ENCODE data around the gene AGO3.

AGO3 gene

DNA sequence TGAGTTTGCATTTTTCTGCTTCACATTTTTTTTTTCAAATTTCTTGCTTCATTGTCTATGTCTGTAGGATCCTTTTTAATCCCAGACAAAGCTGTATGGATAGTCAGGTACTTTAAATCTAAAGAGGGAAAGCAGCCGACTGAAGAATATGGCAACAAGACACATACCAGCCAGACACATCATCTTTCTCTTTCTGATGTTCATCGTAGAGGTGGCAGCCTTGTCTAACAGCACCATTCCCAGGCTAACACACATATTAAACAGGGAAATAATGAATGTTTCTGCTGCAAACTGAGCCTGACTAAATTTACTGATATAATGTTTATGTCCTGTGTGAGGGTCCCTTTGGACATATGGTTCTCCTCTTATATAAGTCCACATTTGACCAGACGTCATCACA, 149.3 kb downstream of the AGO3 start:
- no peak for DNase-seq
- H3K4ac ChIP-seq (ENCODE audit: low read depth, low read length) = no peak overlapping the region
- H3K56ac ChIP-seq (ENCODE audit: low read length) = no peak overlapping the region
- no peak overlapping the region for H2BK5ac ChIP-seq (ENCODE audit: low read length)
- no peaks in the 10 kb centered on the region for H3K79me2 ChIP-seq (ENCODE audit: control insufficient read depth, insufficient read depth, low read length)
- no peak overlapping the region for H3K4me2 ChIP-seq (ENCODE audit: low read length)
- no peak overlapping the region for H4K8ac ChIP-seq (ENCODE audit: low read depth, low read length)
- no peaks in the 10 kb centered on the region for H3K27me3 ChIP-seq (ENCODE audit: insufficient read depth, low read length, poor library complexity)
- H3K79me1 ChIP-seq (ENCODE audit: low read length) = no peaks in the 10 kb centered on the region
- no peak overlapping the region for H4K5ac ChIP-seq (ENCODE audit: low read length)
- no peak overlapping the region for H3K18ac ChIP-seq (ENCODE audit: low read length)
- H2BK120ac ChIP-seq (ENCODE audit: low read depth, low read length) = no peak overlapping the region
- no peak overlapping the region for H3K27ac ChIP-seq (ENCODE audit: low read depth, low read length)
- H3K4me1 ChIP-seq (ENCODE audit: control insufficient read depth, low read depth, low read length) = peaks cover 2% of the 10 kb centered on the region
- no peak overlapping the region for H3K23ac ChIP-seq (ENCODE audit: low read length)
- H3K9ac ChIP-seq (ENCODE audit: low read length) = no peak overlapping the region
- H2BK15ac ChIP-seq (replicated peaks; ENCODE audit: low read depth) = no peak overlapping the region
- H3K36me3 ChIP-seq (ENCODE audit: control insufficient read depth, insufficient read depth, low read length) = no peaks in the 10 kb centered on the region
- no peak overlapping the region for H2AK5ac ChIP-seq (ENCODE audit: low read length)
- no peak overlapping the region for H3K4me3 ChIP-seq (ENCODE audit: low read length)
- no CpG with 5 or more reads among the region's 3 CpGs for WGBS (ENCODE audit: extremely low coverage, insufficient coverage, low lambda C conversion rate)

DNA sequence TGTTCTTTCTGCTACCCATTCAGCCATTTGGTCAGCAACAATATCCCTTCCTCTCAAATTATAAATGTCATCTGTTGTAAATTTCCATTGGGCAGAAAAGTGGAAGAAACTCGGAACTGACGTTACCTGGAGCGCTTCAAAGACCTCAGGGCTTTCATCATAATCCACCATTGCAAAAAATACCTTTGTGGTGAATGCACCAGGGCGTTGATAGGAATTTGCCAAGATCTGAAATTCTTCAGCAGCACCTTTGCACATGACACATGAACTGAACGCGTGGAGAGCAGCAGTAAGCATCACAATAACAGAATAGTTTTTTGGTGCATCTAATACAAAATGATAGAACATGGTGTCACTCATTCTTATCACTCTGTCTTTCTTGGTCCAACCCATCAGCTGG, 149.9 kb downstream of the AGO3 start:
- H3K18ac ChIP-seq (ENCODE audit: low read length) = no peak overlapping the region
- no peak overlapping the region for H3K4me3 ChIP-seq (ENCODE audit: low read length)
- H2BK120ac ChIP-seq (ENCODE audit: low read depth, low read length) = no peak overlapping the region
- no peaks in the 10 kb centered on the region for H3K36me3 ChIP-seq (ENCODE audit: control insufficient read depth, insufficient read depth, low read length)
- H3K4me2 ChIP-seq (ENCODE audit: low read length) = no peak overlapping the region
- no CpG with 5 or more reads among the region's 6 CpGs for WGBS (ENCODE audit: extremely low coverage, insufficient coverage, low lambda C conversion rate)
- H4K8ac ChIP-seq (ENCODE audit: low read depth, low read length) = no peak overlapping the region
- no peak for DNase-seq
- peaks cover 2% of the 10 kb centered on the region for H3K4me1 ChIP-seq (ENCODE audit: control insufficient read depth, low read depth, low read length)
- H3K27ac ChIP-seq (ENCODE audit: low read depth, low read length) = no peak overlapping the region
- no peak overlapping the region for H3K4ac ChIP-seq (ENCODE audit: low read depth, low read length)
- no peak overlapping the region for H3K56ac ChIP-seq (ENCODE audit: low read length)
- H2AK5ac ChIP-seq (ENCODE audit: low read length) = no peak overlapping the region
- H2BK15ac ChIP-seq (replicated peaks; ENCODE audit: low read depth) = no peak overlapping the region
- H2BK5ac ChIP-seq (ENCODE audit: low read length) = no peak overlapping the region
- no peaks in the 10 kb centered on the region for H3K27me3 ChIP-seq (ENCODE audit: insufficient read depth, low read length, poor library complexity)
- H3K23ac ChIP-seq (ENCODE audit: low read length) = no peak overlapping the region
- H3K9ac ChIP-seq (ENCODE audit: low read length) = no peak overlapping the region
- no peaks in the 10 kb centered on the region for H3K79me2 ChIP-seq (ENCODE audit: control insufficient read depth, insufficient read depth, low read length)
- H4K5ac ChIP-seq (ENCODE audit: low read length) = no peak overlapping the region
- H3K79me1 ChIP-seq (ENCODE audit: low read length) = no peaks in the 10 kb centered on the region

DNA sequence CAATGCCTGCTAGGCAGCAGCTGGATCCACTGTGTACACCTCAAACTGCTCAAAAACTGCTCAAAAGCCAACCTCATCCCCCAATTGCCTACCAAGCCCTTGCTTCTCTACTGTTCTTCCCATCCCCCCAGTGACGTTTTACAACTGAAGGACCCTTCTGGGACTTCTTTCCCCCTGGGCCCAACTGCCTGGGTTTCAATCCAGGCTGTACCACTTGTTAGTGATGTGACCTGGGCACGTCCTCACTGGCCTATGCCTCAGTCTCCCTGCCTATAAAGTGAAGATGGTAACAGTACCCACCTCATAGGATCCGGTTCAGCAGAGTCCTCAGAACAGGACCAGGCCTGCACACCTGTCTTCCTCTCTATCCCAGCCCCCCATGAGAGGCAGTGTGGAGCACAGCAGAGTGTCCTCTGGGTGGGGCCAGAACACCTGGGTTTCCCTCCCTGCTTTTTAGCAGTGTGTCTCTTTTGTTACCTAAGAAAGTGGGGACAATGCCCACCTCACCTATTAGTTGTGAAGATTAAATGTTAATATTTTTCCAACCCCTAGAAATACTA, 151.1 kb downstream of the AGO3 start:
- Histone ChIP-seq H3K4me3 (ENCODE audit: low read length) (no peak overlapping the region), H3K23ac (ENCODE audit: low read length) (no peak overlapping the region), H3K4ac (ENCODE audit: low read depth, low read length) (no peak overlapping the region), H3K27me3 (ENCODE audit: insufficient read depth, low read length, poor library complexity) (no peaks in the 10 kb centered on the region), H3K4me1 (ENCODE audit: control insufficient read depth, low read depth, low read length) (peaks cover 2% of the 10 kb centered on the region), H2BK15ac (replicated peaks; ENCODE audit: low read depth) (no peak overlapping the region), H3K18ac (ENCODE audit: low read length) (no peak overlapping the region), H3K27ac (ENCODE audit: low read depth, low read length) (no peak overlapping the region), H4K8ac (ENCODE audit: low read depth, low read length) (no peak overlapping the region), H2BK120ac (ENCODE audit: low read depth, low read length) (no peak overlapping the region), H3K79me2 (ENCODE audit: control insufficient read depth, insufficient read depth, low read length) (no peaks in the 10 kb centered on the region), H3K79me1 (ENCODE audit: low read length) (no peaks in the 10 kb centered on the region), H2AK5ac (ENCODE audit: low read length) (no peak overlapping the region), H3K9ac (ENCODE audit: low read length) (no peak overlapping the region), H3K56ac (ENCODE audit: low read length) (no peak overlapping the region), H3K4me2 (ENCODE audit: low read length) (no peak overlapping the region), H3K36me3 (ENCODE audit: control insufficient read depth, insufficient read depth, low read length) (no peaks in the 10 kb centered on the region), H2BK5ac (ENCODE audit: low read length) (no peak overlapping the region), H4K5ac (ENCODE audit: low read length) (no peak overlapping the region)
- no peak for DNase-seq
- WGBS (ENCODE audit: extremely low coverage, insufficient coverage, low lambda C conversion rate) = no CpG with 5 or more reads among the region's 3 CpGs

DNA sequence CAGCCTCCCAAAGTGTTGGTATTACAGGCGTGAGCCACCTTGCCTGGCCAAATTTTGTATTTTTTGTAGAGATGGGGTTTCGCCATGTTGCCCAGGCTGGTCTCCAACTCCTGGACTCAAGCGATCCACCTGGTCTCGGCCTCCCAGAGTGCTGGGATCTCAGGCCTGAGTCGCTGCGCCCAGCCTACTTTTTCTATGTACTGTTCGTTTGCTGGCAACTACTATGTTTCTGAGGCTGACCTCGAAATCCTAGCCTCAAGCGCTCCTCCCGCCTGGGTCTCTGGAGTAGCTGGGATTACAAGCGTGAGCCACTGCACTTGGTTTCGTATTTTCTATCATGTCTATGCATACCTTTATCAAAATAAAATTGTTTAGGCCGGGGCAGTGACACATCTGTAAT, 152.3 kb downstream of the AGO3 start:
- Histone ChIP-seq H3K79me1 (ENCODE audit: low read length) (no peaks in the 10 kb centered on the region), H4K8ac (ENCODE audit: low read depth, low read length) (no peak overlapping the region), H3K4me2 (ENCODE audit: low read length) (no peak overlapping the region), H3K4ac (ENCODE audit: low read depth, low read length) (no peak overlapping the region), H3K36me3 (ENCODE audit: control insufficient read depth, insufficient read depth, low read length) (no peaks in the 10 kb centered on the region), H3K4me3 (ENCODE audit: low read length) (no peak overlapping the region), H2BK120ac (ENCODE audit: low read depth, low read length) (no peak overlapping the region), H3K79me2 (ENCODE audit: control insufficient read depth, insufficient read depth, low read length) (no peaks in the 10 kb centered on the region), H2BK5ac (ENCODE audit: low read length) (no peak overlapping the region), H2AK5ac (ENCODE audit: low read length) (no peak overlapping the region), H2BK15ac (replicated peaks; ENCODE audit: low read depth) (no peak overlapping the region), H4K5ac (ENCODE audit: low read length) (no peak overlapping the region), H3K18ac (ENCODE audit: low read length) (no peak overlapping the region), H3K9ac (ENCODE audit: low read length) (no peak overlapping the region), H3K27ac (ENCODE audit: low read depth, low read length) (no peak overlapping the region), H3K56ac (ENCODE audit: low read length) (no peak overlapping the region), H3K4me1 (ENCODE audit: control insufficient read depth, low read depth, low read length) (peaks cover 4% of the 10 kb centered on the region), H3K23ac (ENCODE audit: low read length) (no peak overlapping the region), H3K27me3 (ENCODE audit: insufficient read depth, low read length, poor library complexity) (no peaks in the 10 kb centered on the region)
- WGBS (ENCODE audit: extremely low coverage, insufficient coverage, low lambda C conversion rate) = no CpG with 5 or more reads among the region's 13 CpGs
- DNase-seq = no peak

DNA sequence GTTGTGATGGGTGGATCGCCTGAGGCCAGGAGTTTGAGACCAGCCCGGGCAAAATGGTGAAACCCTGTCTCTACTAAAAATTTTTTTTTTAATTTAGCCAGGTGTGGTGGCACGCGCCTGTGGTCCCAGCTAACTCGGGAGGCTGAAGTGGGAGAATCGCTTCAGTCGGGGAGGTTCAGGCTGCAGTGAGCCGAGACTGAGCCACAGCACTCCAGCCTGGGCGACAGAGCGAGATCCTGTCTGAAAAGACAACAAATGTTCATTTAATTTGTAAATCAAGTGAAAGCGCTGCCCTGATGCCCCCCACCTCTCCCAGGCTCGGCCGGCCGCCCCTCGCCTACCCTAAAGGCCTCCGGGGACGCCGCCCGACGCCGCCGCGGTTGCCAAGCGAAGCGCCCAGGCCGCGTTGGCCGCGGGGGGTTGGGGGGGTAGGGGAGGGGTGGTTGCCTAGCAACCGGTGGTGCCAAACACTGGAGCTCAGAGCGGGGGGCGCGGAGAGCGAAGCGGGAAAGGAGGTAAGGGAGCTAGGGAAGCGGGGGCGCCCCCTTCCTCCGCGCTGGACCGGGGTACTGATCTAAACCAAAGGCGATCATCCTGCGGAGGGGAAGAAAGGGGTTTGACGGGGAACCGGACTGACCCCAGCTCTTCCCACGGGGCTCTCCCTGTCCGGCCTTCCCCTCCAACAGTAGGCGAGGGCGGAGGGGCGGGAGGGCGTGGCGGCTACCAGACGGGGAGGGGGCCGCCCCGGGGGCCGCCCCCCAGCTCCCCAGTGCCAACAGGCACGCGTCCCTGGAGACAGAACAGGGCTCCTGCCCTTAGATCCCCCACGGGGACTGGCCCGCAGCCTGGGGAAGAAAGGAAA, 153.0 kb downstream of the AGO3 start, which contains the start of gene TEKT2:
TEKT2 (plus strand) TSS at position 460 of the 862 bp plus-strand sequence. CDS start 828 bp downstream, outside the sequence.
- H2BK5ac ChIP-seq (ENCODE audit: low read length) = no peak within 1 kb of the TSS
- H3K27ac ChIP-seq (ENCODE audit: low read depth, low read length) = no peak within 1 kb of the TSS
- peak within 1 kb of the TSS; percentile 74 for H3K56ac ChIP-seq (ENCODE audit: low read length)
- H3K4me3 ChIP-seq (ENCODE audit: low read length) = peak within 1 kb of the TSS; percentile 54
- H2BK120ac ChIP-seq (ENCODE audit: low read depth, low read length) = no peak within 1 kb of the TSS
- DNase-seq = peak; percentile 88
- WGBS (ENCODE audit: extremely low coverage, insufficient coverage, low lambda C conversion rate) = no CpG with 5 or more reads among the region's 59 CpGs
- H4K5ac ChIP-seq (ENCODE audit: low read length) = no peak within 1 kb of the TSS
- no peak within 1 kb of the TSS for H4K8ac ChIP-seq (ENCODE audit: low read depth, low read length)
- H2AK5ac ChIP-seq (ENCODE audit: low read length) = no peak within 1 kb of the TSS
- no peaks in the 10 kb centered on the region for H3K36me3 ChIP-seq (ENCODE audit: control insufficient read depth, insufficient read depth, low read length)
- H3K4me1 ChIP-seq (ENCODE audit: control insufficient read depth, low read depth, low read length) = peaks cover 5% of the 10 kb centered on the region
- no peak within 1 kb of the TSS for H3K23ac ChIP-seq (ENCODE audit: low read length)
- no peak within 1 kb of the TSS for H3K18ac ChIP-seq (ENCODE audit: low read length)
- no peaks in the 10 kb centered on the region for H3K79me1 ChIP-seq (ENCODE audit: low read length)
- no peak within 1 kb of the TSS for H3K4ac ChIP-seq (ENCODE audit: low read depth, low read length)
- peak within 1 kb of the TSS; percentile 51 for H3K9ac ChIP-seq (ENCODE audit: low read length)
- no peaks in the 10 kb centered on the region for H3K27me3 ChIP-seq (ENCODE audit: insufficient read depth, low read length, poor library complexity)
- no peak within 1 kb of the TSS for H2BK15ac ChIP-seq (replicated peaks; ENCODE audit: low read depth)
- no peaks in the 10 kb centered on the region for H3K79me2 ChIP-seq (ENCODE audit: control insufficient read depth, insufficient read depth, low read length)
- peak within 1 kb of the TSS; percentile 75 for H3K4me2 ChIP-seq (ENCODE audit: low read length)

Data from mesendoderm (in vitro differentiated cells).